Stimulated activated CD8-positive, alpha-beta memory T cell treated with anti-CD3 and anti-CD28 coated beads, Interleukin-2, amount 100 ng/mL, for 48 hours (primary cell): ENCODE data around the gene RNF212B.

ENCODE experiments used
- DNase-seq, 2 donors: peaks; one replicate each; pipeline ENCODE4 v3.0.0-alpha.2; 2020; ENCODE audit warnings: low read depth in 2 of 2

RNF212B gene

GRCh38 chr14:23296012-23296777 is 58.5 kb downstream of the RNF212B start:
- no peak for DNase-seq

- DNase-seq: no peak
Measured at GRCh38 chr14:23297096-23297495, 59.4 kb downstream of the RNF212B start.

DNA sequence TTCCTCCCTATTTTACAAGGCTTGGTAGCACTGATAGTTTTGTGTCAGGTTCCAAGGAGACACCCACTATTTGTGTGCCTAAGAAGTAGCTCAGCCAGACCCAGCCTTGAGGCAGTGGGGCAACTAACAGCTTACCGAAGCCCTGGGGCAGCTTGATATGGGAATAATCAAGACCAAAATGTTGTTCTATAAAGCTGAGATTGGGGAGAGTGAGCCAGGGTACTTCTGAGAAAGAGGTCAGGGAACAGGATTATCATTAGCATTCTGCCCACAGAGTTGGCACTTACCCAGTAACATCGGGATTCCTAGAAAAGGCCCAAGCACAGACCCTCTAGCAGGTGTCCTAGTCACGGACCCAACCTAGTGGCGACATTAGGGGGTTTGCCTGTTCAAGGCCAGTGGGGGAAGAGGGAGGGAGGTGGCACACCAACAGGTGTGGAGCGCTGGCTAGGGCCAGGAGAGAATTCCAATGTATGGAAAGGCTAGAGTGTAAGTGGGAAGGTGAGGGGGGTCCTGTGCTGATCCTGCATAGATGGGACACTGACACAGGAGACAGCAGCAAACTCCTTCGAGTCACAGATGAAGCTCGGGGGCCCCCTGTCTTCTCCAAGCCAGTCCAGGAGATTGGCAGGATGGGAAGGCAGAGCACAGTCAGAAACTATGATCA is 60.0 kb downstream of the RNF212B start:
- no peak for DNase-seq

DNA sequence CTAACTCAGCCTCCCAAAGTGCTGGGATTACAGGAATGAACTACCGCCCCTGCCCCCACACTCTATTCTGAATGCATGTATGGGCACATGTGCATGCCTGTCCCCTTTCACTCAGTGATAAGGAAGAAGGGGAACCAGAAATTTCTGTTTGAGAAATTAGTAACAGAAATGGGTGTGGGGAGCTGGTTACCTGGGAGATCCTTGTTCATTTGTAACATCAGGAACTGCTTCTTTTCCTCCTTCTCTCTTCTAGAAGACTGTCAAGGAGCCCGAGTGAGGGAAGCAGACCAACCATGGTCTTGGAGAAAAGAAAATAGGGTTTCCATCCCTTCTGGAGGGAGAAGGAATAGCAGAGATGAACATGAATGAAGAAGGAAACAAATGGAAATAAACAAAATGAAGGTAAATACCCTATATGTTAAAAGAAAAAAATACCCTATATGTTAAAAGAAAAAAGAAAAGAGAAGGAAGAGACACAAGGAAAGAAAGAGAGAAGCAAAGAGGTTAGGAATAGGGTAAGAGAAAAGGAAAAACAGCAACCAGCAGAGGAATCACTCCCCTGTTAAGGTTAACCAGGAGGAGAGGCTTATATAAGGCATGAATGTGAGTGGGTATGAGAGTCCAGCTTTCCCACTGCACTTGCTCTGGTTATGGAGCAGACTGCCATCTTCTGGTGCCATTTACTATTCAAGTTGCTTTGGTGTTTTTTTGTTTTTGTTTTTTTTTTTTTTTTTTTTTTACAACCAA is 61.6 kb downstream of the RNF212B start:
- no peak for DNase-seq

DNA sequence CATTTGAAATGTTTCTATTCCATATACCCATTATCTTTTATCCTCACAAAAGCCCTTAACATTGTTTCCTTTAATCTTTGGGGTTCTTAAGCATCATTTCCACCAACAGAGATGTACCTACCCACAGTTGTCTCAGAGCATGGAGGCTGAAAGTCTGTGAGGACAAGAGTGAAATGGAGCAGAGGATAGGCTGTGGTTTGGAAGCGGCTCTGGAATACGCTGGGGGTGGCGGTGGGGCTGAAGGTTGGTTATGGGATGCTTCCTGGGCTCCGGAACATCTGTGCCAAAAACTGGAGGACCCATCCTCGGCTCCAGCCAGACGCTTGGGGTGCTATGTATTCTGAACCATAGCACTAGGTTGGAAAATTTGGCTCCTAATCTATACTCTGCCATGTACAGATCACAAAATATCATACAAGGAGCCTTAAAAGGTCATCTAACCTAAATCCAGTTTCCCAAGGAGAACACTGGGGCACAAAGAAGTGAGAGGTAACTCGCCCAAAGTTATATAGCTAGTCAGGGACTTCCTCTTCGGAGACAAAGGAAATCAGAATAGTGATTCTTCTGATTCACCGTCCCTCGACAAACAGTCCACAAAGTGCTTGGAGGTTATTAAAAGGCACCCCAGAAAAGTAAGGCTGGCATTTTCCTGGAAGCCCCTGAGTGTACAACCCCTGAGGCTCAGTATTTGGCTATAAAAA is 62.4 kb downstream of the RNF212B start:
- no peak for DNase-seq

DNA sequence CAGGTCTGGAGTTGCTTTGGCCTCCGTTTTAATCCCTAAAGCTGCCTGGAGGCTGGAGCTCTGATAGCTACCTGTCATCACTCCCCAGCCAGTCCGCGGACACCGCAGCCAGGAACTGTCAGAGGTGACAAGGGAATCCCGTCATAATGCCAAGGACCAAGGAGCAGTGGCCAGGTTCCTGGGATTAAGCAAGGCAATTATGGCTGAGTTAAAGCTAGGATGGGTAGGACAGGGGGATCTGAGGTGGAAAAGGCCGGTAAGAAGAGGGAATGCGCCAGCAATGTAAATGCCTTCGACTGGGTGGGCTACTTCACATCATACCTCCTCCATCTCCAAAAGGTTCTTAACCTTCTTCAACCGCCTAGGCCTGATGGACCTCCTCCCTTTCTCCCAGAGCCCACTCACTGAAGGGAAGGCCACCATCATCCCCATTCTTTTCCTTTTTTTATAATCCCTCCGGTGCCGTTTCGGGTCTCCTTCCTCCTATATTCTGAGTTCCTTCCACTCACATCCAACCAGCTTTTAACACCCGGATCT is 63.0 kb downstream of the RNF212B start:
- DNase-seq: no peak

DNA sequence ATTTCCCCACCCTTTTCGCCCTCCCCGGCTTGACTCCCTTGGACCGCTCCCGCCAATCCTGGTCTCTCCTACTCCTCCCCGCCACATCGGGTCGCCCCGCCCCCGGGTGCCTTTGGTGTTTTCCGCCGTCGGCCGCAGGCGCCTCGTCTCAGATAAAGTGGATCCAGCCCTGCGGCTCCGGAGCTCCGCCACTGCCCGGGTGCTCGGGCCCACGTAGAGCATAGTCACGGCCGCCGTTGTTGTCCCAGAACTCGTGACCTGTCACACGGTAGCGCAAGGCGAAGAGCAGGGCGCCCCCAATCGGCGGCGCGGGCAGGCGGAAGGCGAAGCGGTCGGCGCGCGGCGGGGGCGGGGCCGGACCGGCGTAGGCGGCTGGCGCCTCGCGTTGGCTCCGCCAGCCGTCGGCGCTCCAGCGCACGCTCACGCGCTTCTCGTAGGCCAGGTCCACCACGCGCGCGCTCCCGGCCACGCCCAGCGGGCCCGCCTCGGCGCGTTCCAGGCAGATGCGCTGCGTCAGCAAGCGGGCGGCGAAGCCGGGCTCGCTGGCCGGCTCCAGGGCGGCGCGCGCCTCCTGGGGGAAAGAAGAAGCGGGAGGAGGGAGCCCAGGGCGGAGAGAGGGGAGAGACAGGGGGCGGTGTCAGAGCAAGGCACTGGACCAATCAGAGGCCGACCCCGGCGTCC is 63.7 kb downstream of the RNF212B start:
- peak; percentile 95 for DNase-seq

DNA sequence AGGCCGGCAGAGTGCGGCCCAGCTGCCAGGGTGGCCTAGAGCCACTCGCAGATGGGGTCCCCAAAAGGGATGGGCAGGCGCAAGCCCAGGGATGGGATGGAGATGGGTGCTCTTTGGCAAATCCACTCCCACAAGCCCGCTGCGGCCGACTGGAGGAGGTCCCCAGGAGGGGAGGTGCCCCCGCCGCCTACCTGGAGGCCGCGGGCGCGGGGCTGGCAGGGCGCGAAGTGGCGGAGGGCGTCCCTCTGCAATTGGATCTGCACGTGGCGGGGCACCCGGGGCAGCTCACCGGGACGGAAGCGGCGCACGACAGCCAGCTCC is 64.2 kb downstream of the RNF212B start:
- DNase-seq: no peak

DNA sequence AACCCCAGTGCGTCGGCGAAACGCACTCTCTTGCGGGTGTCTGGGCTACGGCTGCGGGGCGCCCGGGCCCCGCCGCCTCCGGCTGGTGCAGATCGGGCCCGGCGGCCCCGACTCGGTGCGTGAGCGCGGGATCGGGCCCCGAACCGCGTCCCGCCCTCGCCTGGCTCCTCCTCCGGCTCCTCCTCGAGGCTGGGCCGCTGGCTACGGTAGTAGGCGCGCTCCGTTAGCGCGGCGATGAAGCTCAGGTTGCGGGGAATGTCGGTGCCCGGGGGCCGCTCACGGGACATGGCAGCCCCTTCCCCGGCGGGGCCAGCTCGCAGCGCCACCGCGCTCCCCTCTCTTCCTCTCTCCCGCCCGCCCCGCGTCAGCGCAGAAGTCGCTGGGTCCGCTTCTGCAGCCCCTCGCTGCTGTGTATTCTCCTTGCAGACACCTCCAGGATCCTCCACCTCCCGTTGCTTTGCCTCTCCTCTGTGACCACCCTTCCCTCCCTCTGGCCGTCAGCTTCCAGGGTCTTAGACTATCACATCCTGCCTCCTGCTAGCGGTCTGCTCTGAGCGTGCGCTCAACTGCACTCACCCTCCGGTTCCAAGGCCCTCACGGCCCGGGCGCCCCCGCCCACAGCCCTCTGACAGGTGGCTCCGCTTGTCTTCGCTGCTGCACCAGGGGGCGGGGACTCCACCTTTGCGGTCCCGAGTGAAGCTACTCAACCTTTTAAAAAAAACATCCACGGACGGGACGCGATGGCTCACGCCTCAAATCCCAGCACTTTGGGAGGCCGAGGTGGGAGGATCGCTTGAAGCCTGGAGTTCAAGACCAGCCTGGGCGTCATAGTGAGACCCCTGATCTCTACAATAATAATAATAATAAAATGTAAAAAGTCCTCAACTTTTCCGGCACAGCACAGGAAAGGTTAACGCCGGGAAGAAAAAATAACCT is 64.8 kb downstream of the RNF212B start, which contains the start of gene PPP1R3E:
Gene PPP1R3E, minus strand, starts transcription at position 570 of the 936 bp plus-strand sequence. Its CDS starts 283 bp downstream, at position 287.
- peak; percentile 84 for DNase-seq

DNA sequence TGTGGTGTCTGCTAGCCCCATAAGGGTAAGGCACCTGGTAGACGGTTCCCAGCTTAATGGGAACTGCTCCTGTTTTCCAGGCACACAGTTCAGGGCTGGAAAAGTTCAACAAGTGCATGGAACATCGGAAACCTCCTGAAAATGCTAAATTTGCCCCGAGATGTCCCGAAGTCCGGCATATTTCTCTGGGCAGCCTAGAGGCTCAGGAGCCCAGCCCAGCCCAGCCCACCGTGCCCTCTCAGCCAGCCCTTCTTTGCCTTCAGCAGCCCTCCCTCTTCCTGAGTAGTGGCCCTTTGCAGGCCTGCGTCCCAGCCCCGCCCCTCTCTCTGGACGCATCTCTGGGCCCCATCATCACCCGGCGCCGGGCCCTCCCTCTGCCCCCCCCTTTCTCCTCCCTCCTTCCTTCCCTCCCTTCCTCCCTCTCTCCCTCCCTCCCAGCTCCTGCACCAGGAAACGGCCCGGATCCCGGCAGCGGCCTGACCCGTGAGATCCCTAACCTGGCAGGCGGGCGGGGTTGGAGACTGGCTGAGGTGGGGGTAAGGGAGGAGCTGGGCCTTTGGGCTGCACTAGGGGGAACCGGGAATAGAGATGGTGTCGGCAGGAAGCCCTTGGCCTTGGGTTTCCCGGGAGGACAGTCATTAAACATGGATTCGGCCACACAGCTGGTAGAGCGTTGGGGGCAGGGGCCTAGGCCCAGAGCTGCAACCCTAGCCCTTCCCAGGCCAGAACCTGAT is 68.8 kb downstream of the RNF212B start, which contains the start of gene BCL2L2:
Gene BCL2L2, plus strand, starts transcription at position 422 of the 734 bp plus-strand sequence. CDS start 935 bp downstream, outside the sequence.
- no peak for DNase-seq

DNA sequence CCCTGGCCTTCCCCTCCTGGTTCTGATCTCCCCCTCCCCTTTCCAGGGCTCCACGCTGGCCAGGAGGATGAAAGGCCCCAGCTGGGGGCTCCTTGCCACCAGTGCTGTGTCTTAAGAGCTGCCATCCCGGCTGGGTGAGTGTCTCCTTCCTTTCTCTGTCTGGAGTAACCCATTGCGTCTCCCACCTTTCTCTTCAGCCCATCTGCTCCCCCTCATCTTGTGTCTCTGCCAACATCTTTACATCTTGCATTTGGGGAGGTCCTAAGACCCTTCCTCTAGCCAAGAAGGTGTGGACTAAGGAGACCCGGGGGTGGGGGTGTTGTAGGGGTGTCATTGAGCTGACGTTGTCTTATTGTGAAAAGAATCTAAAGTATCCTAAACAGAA is 69.4 kb downstream of the RNF212B start:
- DNase-seq: no peak

DNA sequence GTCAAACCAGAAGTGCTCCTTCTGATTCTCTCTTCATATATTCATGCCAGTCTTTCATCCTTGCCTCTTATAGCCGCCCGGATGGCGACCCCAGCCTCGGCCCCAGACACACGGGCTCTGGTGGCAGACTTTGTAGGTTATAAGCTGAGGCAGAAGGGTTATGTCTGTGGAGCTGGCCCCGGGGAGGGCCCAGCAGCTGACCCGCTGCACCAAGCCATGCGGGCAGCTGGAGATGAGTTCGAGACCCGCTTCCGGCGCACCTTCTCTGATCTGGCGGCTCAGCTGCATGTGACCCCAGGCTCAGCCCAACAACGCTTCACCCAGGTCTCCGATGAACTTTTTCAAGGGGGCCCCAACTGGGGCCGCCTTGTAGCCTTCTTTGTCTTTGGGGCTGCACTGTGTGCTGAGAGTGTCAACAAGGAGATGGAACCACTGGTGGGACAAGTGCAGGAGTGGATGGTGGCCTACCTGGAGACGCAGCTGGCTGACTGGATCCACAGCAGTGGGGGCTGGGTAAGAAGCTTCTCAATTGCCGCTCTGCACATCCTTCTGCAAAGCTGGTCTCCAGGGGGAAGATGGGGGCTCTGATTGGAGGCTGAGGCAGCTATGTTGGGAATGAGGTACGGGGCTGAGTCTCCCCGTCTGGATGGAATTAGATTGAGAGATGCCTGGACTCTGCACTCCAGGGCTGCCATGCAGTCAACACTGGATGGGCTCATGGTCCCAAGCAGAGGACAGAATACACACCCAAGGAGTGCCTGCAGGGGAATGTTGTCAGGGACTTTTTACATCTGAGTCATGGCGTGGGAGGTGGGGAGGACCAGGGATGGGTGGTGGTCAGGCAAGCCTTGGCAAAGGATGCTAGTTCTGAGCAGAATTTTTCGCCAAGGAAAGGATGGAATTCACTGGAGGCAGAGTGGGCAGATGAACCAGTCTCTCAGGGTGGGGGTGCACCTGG is 70.2 kb downstream of the RNF212B start:
- no peak for DNase-seq

GRCh38 chr14:23308721-23309445 is 71.1 kb downstream of the RNF212B start:
- no peak for DNase-seq

DNA sequence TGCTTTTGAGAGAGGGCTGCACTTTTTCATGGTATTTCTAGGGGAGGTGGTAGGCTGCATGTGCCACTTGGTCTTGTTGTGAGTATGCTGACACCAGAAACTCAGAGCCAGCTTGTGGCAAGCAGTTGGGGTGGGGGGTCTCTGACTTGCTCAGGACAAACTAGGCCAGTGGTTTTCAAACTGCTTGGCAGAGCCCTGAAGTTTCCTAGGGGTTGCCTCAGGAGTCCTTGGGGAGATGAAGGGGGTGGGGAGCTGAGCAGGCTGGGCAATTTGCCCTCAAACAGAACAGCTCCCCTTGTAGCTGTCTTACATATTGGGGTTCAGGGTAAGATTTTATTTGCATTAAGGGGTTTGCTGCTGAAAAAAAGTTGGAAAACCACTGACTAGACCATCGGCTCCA is 72.8 kb downstream of the RNF212B start:
- no peak for DNase-seq

- DNase-seq: no peak
Measured at GRCh38 chr14:23316300-23316699, 78.6 kb downstream of the RNF212B start.

GRCh38 chr14:23319746-23320583 is 82.2 kb downstream of the RNF212B start:
- no peak for DNase-seq
